Thyroid gland (tissue), 4 donors: ENCODE measurements around the gene ZNF367. TPM values are rescaled to one million over a fixed set of nuclear protein-coding genes. Genes with fewer than 3 reads are reported as not detected.

Experiments used
- DNase-seq, 2 donors: peaks; one replicate each; pipeline ENCODE4 v3.0.0-alpha.2; 2019
- H3K27ac ChIP-seq, 3 donors: fragments of 200-600 bp; sonication (generic); 1 replicate in 2 of 3; 2 replicates in 1 of 3; pipeline ENCODE4 v1.5.1; 2016 to 2019; ENCODE audit warnings: mild to moderate bottlenecking in 1 of 3, moderate library complexity in 1 of 3
- H3K27me3 ChIP-seq: fragments of 200-600 bp; sonication (generic); one replicate; pipeline ENCODE4 v1.5.1; 2019
- H3K36me3 ChIP-seq, 2 donors: fragments of 200-600 bp; sonication (generic); one replicate each; pipeline ENCODE4 v1.5.1; 2016 to 2019
- H3K4me1 ChIP-seq, 2 donors: fragments of 200-600 bp; sonication (generic); one replicate each; pipeline ENCODE4 v1.5.1; 2017 to 2019
- H3K4me3 ChIP-seq, 3 donors: fragments of 200-600 bp; sonication (generic); replicated peaks in 1 of 3; 1 replicate in 2 of 3; 2 replicates in 1 of 3; pipeline ENCODE4 v1.5.1; 2016; ENCODE audit warnings: mild to moderate bottlenecking in 1 of 3
- H3K9me3 ChIP-seq: fragments of 200-600 bp; sonication (generic); one replicate; pipeline ENCODE4 v1.5.1; 2017
- CTCF ChIP-seq, 6 experiments: fragments of 200-600 bp in 3 of 6; fragments of 450-650 bp in 3 of 6; sonication (generic) in 3 of 6; IDR thresholded peaks; one replicate each; pipeline ENCODE4 v1.5.1; 2016 to 2019; ENCODE audit warnings: antibody characterized with exemption in 6 of 6, mild to moderate bottlenecking in 2 of 6, inconsistent platforms in 1 of 6, moderate library complexity in 1 of 6
- POLR2A ChIP-seq, 2 donors: fragments of 450-650 bp; IDR thresholded peaks; one replicate each; pipeline ENCODE4 v1.6.1; 2017; ENCODE audit warnings: antibody characterized with exemption in 2 of 2, mild to moderate bottlenecking in 2 of 2, moderate library complexity in 1 of 2
- WGBS, 2 donors: methylation state at CpG; one replicate each; pipeline ENCODE4 v1.1.5; 2017; 5-methylcytosine and 5-hydroxymethylcytosine counted together
- intact Hi-C: fragments of 100-400 bp; cut with DNase I; formaldehyde crosslinking; loops from one replicate; pipeline ENCODE4 v1.15.1; 2023
- total RNA-seq, 4 donors: library from RNA; depleted of rRNA; stranded (reverse); fragments of >200 nt; gene quantifications; one replicate each; pipeline ENCODE4 v1.2.3, GENCODE V29; 2016

The ZNF367 gene
- total RNA-seq, 4 donors from 2014 or later: 1.2 to 1.8 (median 1.7) TPM

GRCh38 chr9:96392263-96392662 lies 25.9 kb downstream of the ZNF367 start:
- WGBS, 2 donors: 95% methylated on average over 12 of the region's 12 CpGs
- Histone ChIP-seq H3K36me3 (no peaks in the 10 kb centered on the region), H3K4me3 (no peak overlapping the region), H3K27me3 (no peaks in the 10 kb centered on the region), H3K27ac (no peak overlapping the region), H3K9me3 (no peaks in the 10 kb centered on the region), H3K4me1 (no peaks in the 10 kb centered on the region)
- intact Hi-C loops: no loop called here
- TF ChIP-seq POLR2A (IDR thresholded peaks at IDR 0.05) (no peak), CTCF (IDR thresholded peaks at IDR 0.05) (no peak)
- no peak for DNase-seq

- no peaks in the 10 kb centered on the region for H3K36me3 ChIP-seq
- 70 to 71% methylated on average over 5 of the region's 5 CpGs for WGBS, 2 donors
- TF ChIP-seq POLR2A (IDR thresholded peaks at IDR 0.05) (no peak), CTCF (IDR thresholded peaks at IDR 0.05) (no peak)
- intact Hi-C loops: no loop called here
- H3K27me3 ChIP-seq: no peaks in the 10 kb centered on the region
- no peaks in the 10 kb centered on the region for H3K9me3 ChIP-seq
- H3K27ac ChIP-seq: peak overlapping the region in 1 of 3 donors; percentile 11
- H3K4me3 ChIP-seq: no peak overlapping the region
- no peaks in the 10 kb centered on the region for H3K4me1 ChIP-seq
- DNase-seq: no peak
Measured at GRCh38 chr9:96391021-96391765, 27.0 kb downstream of the ZNF367 start.

- Histone ChIP-seq H3K27me3 (no peaks in the 10 kb centered on the region), H3K27ac (no peak overlapping the region), H3K36me3 (no peaks in the 10 kb centered on the region), H3K4me3 (no peak overlapping the region), H3K9me3 (no peaks in the 10 kb centered on the region), H3K4me1 (no peaks in the 10 kb centered on the region)
- DNase-seq: no peak
- WGBS, 2 donors: 97 to 98% methylated on average over 11 of the region's 11 CpGs
- intact Hi-C loops: no loop called here
- TF ChIP-seq CTCF (IDR thresholded peaks at IDR 0.05) (no peak), POLR2A (IDR thresholded peaks at IDR 0.05) (no peak)
Measured at GRCh38 chr9:96388144-96388543, 30.0 kb downstream of the ZNF367 start.

GRCh38 chr9:96386157-96386556 lies 32.0 kb downstream of the ZNF367 start:
- H3K27me3 ChIP-seq: no peaks in the 10 kb centered on the region
- intact Hi-C loops: no loop called here
- H3K4me3 ChIP-seq: no peak overlapping the region
- no peak for TF ChIP-seq POLR2A (IDR thresholded peaks at IDR 0.05)
- TF ChIP-seq CTCF (IDR thresholded peaks at IDR 0.05): no peak
- H3K9me3 ChIP-seq: no peaks in the 10 kb centered on the region
- H3K27ac ChIP-seq: no peak overlapping the region
- DNase-seq: no peak
- H3K36me3 ChIP-seq: no peaks in the 10 kb centered on the region
- H3K4me1 ChIP-seq: peaks cover 10 to 13% of the 10 kb centered on the region in 2 donors

- Histone ChIP-seq H3K27me3 (no peaks in the 10 kb centered on the region), H3K4me3 (peak within 1 kb of the TSS; percentile 35 to 54 (median 43)), H3K36me3 (no peaks in the 10 kb centered on the region), H3K27ac (peak within 1 kb of the TSS; percentile 80 to 93 (median 88)), H3K9me3 (no peaks in the 10 kb centered on the region), H3K4me1 (peaks cover 17 to 22% of the 10 kb centered on the region in 2 donors)
- intact Hi-C loops: no loop called here
- TF ChIP-seq POLR2A (IDR thresholded peaks at IDR 0.05) (peak; percentile 28 to 79), CTCF (IDR thresholded peaks at IDR 0.05) (no peak)
- DNase-seq: peak; percentile 73 to 75
- 0% methylated on average over 14 to 21 of the region's 73 CpGs for WGBS, 2 donors
Measured at GRCh38 chr9:96383165-96383942, 34.8 kb downstream of the ZNF367 start, which contains the start of gene SLC35D2. Gene SLC35D2, minus strand, starts transcription at chr9:96383711. Its CDS starts 77 bp downstream, at chr9:96383634.
